ENCODE data around the gene RUFY1. TPM values are rescaled to one million over a fixed set of nuclear protein-coding genes. Genes with fewer than 3 reads are reported as not detected.

Gene RUFY1
- total and polyA plus RNA-seq, 2 donors (not counting 3 experiments of a cell fraction or from before 2014, with no cell fraction given): 25.6 to 44.9 TPM

GRCh38 chr5:179616002-179616594 lies 65.7 kb downstream of the RUFY1 start:
- no peak overlapping the region for H3K9ac ChIP-seq (replicated peaks; ENCODE audit: extremely low read depth, insufficient read depth, low read length)
- peaks cover 40% of the 10 kb centered on the region for H4K20me1 ChIP-seq (replicated peaks; ENCODE audit: control insufficient read depth, extremely low read depth, insufficient read depth, low read length)
- no peak overlapping the region for H3K4me2 ChIP-seq (ENCODE audit: insufficient read depth, low read length)
- CTCF ChIA-PET: no interaction called here
- no TSS peak for BruUV-seq (replicated peaks)
- no peaks in the 10 kb centered on the region for H3K27me3 ChIP-seq (ENCODE audit: control insufficient read depth in 2 of 2, insufficient read depth in 2 of 2, low read length in 2 of 2)
- no peaks in the 10 kb centered on the region for H3K9me3 ChIP-seq (replicated peaks; ENCODE audit: control insufficient read depth, insufficient read depth, low read length)
- FAIRE-seq (no peak), DNase-seq (ENCODE audit: low read depth, low spot score) (no peak)
- H3K4me3 ChIP-seq (replicated peaks in 1 of 3; ENCODE audit: insufficient read depth in 1 of 3, low read depth in 1 of 3, low read length in 3 of 3): no peak overlapping the region
- H3K36me3 ChIP-seq (ENCODE audit: control insufficient read depth in 2 of 2, extremely low read depth in 1 of 2, insufficient read depth in 2 of 2, low read length in 2 of 2): peaks cover 54 to 73% of the 10 kb centered on the region in 2 experiments
- H2AFZ ChIP-seq (ENCODE audit: low read depth, low read length): no peak overlapping the region
- peaks cover 38% of the 10 kb centered on the region for H3K4me1 ChIP-seq (ENCODE audit: control insufficient read depth, extremely low read depth, insufficient read depth, low read length)
- TF ChIP-seq JUN (IDR thresholded peaks at IDR 0.05; ENCODE audit: borderline replicate concordance, insufficient read depth, insufficient read length, low read depth) (no peak), POLR2AphosphoS5 (IDR thresholded peaks at IDR 0.05; ENCODE audit: insufficient read depth, low read depth, low read length) (no peak), MYC (IDR thresholded peaks at IDR 0.05; ENCODE audit: low read depth, low read length) (no peak), POLR2A (IDR thresholded peaks at IDR 0.05; ENCODE audit: low read depth, low read length) (no peak), FOS (IDR thresholded peaks at IDR 0.05; ENCODE audit: borderline replicate concordance, insufficient read depth, low read length) (no peak), EZH2 (IDR thresholded peaks at IDR 0.05; ENCODE audit: borderline replicate concordance, low read depth, low read length, severe bottlenecking) (no peak), GATA2 (IDR thresholded peaks at IDR 0.05; ENCODE audit: insufficient read depth, insufficient read length, low read depth, low read length) (no peak)
- TF ChIP-seq, protein P1, sequence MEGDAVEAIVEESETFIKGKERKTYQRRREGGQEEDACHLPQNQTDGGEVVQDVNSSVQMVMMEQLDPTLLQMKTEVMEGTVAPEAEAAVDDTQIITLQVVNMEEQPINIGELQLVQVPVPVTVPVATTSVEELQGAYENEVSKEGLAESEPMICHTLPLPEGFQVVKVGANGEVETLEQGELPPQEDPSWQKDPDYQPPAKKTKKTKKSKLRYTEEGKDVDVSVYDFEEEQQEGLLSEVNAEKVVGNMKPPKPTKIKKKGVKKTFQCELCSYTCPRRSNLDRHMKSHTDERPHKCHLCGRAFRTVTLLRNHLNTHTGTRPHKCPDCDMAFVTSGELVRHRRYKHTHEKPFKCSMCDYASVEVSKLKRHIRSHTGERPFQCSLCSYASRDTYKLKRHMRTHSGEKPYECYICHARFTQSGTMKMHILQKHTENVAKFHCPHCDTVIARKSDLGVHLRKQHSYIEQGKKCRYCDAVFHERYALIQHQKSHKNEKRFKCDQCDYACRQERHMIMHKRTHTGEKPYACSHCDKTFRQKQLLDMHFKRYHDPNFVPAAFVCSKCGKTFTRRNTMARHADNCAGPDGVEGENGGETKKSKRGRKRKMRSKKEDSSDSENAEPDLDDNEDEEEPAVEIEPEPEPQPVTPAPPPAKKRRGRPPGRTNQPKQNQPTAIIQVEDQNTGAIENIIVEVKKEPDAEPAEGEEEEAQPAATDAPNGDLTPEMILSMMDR (IDR thresholded peaks at IDR 0.05; ENCODE audit: extremely low read depth in 1 of 2, insufficient read depth in 1 of 2, low read depth in 1 of 2, low read length in 2 of 2): no peak
- TF ChIP-seq, protein P2, sequence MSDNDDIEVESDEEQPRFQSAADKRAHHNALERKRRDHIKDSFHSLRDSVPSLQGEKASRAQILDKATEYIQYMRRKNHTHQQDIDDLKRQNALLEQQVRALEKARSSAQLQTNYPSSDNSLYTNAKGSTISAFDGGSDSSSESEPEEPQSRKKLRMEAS (IDR thresholded peaks at IDR 0.05; ENCODE audit: insufficient read depth, insufficient read length): no peak
- intact Hi-C loops (cut with micrococcal nuclease) (no loop called here), dilution Hi-C loops (cut with MboI; ENCODE audit: extremely low pct_ligation_motif_present, low sequenced_read_pairs) (no loop called here)
- H3K9me1 ChIP-seq (replicated peaks; ENCODE audit: control insufficient read depth, extremely low read depth, insufficient read depth, low read length): no peaks in the 10 kb centered on the region
- H3K27ac ChIP-seq (ENCODE audit: insufficient read depth, low read depth, low read length): no peak overlapping the region
- peaks cover 73% of the 10 kb centered on the region for H3K79me2 ChIP-seq (ENCODE audit: control insufficient read depth, insufficient read depth, low read length)
- POLR2A ChIA-PET: interaction anchor here (0.5 kb wide), 1 partner anchor 8 kb away, joined by 3 read pairs; no protein-coding TSS in a partner anchor

Measured in endothelial cell of umbilical vein (primary cell).